NCI-H1694 (cell line): ENCODE results near the gene PEAR1.

Source experiments
- DNase-seq: peaks from one replicate; lab custom pipeline; 2025; lab: John Stamatoyannopoulos, UW

The PEAR1 gene

DNA sequence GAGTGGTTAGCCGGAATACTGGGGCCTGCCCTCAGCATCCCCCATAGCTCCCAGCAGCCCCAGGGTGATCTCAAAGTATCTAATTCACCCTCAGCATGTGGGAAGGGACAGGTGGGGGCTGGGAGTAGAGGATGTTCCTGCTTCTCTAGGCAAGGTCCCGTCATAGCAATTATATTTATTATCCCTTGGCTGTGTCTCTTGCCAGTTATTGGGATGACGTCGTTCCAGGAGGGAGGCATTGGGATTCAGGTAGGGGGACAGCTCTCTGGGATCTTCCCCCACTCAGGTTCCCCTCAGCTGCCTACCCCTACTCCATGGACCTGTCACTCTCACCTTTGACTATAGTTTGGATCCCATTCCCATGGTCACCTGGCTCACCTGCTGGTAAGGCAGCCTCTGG lies 11.9 kb upstream of the PEAR1 start:
- DNase-seq = no peak

DNA sequence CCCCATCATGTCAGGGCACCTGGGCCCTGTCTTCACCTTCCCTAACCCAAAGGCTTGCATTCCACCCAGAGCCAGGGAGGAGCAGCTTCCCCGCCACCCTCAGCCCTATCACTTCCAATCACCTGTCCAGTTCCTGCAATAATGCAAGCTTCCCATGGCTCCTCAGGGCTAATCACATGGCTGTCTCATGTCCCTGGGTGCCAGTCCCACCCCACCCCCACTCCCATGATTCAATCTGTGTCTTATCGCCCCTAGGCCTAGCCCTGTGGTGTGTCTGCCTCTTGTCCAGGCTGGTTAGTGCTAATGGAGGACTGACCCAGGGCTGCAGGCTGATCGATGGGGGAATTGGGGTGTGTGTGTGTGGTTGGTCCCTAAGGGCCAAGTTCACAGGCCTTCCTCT lies 11.0 kb upstream of the PEAR1 start:
- no peak for DNase-seq

DNA sequence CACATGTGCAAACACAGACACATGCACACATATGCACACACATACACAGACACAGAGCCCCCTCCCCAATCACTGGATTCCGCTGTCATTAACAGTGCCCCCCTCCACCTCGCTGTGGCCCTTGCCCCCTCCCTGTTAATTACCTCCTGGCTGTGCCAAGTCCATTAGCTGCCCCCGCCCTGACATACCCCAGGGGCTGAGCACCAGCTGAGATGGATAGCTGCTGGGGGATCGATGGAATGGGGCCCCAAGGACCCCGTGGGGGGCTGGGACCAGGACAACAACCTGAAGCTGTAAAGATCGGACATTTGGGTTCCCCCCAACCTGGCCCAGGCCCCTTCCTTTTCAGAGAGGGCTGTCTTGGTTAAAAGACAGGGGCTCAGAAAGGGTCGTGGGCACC lies 9.6 kb upstream of the PEAR1 start:
- no peak for DNase-seq

DNA sequence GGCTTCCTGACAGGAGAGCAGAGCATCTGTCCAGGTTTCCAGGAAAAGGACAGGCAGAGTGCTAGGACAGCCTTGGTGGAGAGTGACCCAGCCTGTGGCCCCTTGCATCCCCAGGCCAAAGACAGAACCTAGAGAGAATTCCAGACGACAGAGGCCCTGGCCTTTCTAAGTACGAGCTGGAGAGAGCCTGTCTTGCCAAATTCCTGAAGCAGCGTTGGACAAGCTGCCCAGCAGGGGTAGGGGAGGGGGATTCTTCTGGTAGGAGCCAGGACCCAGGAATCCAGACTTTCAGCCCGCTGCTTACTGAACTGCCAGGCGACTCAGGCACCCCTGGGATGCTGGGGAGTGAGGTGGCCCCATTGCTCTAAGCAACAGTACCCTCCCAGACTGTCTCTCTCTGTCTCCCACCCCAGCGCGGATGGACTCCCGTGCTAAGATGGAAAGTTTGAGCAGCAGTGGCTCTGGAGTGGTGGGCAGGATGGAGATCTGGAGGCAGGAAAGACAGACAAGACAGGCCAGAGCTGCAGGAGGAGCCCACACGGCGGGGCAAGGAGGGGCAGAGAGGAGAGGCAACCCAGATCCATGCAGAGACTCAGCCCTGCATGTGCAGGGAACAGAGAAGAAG lies 8.8 kb upstream of the PEAR1 start:
- no peak for DNase-seq

DNA sequence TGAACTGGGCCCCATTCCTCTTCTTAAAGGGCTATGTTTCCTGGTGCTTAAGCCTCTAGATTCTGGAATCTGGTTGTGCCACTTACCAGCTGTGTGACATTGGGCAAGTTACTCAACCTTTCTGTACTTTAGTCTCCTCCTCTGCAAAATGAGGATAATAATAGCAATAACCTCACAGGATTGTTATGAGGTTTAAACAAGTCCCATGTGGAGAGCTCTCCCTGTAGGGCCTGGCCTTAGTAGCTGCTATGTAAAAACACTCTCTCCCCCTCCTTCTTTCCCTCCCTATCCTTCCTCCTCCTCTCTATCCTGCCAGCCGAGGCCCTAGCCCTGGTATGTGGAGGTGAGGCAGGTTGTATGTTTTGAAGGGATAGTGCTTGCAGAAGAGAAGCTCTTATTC lies 8.2 kb upstream of the PEAR1 start:
- no peak for DNase-seq

DNA sequence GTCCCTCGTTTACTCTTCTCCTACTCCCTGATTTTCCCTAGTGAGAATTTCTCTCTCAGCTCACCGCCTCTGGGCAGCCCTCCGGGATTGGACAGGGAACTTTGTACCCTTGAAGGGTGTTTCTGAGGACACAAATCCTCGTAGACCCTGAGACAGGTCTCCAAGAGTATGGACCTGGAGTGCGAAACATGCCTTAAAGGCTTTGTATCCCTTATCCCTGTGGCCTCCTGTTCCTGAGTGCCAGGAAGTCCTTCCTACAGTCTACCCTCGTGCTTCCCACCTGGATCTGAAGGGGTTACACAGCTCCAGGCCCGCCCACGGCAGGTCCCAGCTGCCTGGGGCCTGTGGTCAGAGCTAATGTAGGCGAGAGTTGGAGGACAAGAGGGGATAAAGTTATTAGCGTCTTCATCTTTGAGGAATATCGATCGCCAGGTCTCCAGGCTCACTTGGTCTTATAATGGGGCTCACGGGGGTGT lies 7.6 kb upstream of the PEAR1 start:
- DNase-seq = no peak

DNA sequence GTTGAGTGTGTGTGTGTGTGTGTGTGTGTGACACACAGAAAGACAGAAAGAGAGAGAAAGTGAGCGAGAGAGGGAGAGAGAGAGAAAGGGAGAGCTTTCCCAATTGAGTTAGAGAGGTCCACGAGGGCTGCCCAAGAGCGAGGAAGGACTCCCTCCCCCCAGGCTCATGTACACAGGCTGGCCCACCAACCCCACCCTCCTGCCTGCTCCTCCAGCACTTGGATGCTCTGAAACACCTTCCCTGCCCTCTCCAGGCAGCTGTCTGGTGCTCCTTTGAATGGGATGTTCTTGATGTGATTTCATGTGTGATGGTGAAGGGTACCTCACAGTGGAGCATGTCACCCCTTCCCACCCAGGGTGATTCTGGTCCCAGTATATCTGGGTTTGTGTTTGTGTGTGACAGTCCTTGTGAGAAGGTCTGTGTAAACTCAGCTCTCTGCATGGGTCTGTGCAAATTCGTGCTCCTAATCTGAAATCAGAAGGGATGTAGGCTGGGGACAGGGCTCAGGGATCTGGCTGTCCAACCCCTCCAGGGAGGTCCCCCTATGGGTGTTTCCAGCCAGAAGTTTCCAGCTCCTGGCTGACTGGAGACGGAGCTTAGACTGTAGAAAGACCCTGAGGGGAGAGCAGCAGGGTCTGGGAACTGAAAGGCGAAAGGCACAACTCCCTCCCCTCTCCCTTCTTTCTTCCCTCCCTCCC lies 6.8 kb upstream of the PEAR1 start:
- no peak for DNase-seq

DNA sequence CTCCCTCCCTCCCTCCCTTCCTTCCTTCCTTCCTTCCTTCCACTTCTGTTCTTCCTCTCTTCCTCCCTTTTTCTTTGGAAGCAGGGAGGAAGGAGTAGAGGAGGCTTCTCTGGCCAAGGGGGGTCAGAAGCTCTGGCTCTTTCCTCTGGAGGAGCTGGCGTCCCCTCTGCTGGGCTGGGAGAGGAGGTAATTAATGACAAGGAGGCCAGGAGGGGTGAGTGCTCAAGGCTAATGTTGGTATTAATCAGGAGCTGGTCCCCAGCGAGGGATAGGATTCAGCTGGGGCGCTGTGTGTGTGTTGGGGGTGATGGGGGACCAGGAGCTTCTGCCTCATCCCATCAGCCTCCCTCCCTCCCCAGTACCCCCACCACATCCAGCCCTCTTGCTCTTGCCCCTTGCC lies 6.2 kb upstream of the PEAR1 start:
- DNase-seq = no peak

DNA sequence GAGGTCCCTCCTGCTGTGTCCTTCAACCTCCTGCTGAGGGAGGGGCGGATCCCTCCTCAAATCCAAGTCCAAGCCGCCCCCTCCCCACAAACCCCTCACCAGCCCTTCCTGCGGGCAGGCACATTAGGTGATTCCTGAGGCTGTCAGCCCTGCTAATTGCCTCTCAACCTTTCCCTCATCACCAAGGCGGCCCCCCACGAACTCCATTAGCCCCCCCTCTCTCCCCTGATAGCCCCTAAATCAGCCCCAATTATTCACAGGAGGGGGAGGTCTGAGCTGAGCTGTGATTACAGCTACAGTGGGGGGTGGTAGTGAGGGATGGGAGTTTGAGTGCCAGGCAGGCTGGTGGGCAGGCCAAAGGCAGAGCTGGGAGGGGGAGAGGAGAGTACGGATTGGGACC lies 5.8 kb upstream of the PEAR1 start:
- DNase-seq = no peak

DNA sequence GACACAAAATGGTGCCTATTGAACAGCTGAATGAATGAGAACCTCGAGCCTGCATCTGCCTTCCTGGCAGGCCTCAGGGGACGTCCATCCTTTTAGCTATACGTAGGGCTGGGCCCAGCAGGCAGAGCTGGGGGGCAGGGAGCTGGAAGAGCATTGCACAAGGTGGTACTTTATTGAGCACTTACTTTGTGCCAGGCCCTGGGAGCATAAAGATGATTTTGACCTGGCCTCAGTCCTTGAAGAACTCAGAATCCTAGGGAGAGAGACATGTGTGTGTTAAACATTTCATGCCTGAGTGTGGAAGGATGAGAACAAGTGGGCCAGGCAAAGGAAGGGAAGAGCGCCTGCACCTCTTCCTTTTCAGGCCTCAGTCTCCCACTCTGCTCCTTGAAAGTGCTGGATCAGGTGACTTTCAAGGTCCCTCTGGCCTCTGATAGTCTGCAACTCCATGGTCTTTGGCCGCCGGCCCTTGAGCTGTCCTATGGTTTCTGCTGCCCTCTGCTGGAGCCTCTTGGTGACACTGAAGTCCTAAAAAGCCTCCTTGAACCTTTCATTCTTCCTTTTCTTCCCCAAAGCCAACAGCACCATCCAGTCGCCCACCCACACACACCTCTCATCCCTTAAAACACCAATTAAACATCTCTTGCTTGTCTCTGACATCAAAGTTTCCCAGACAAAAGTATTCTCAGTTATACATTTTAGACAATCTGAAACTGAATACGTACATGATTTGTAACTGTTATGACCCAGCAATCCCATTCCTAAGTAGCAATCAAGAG lies 3.5 kb upstream of the PEAR1 start:
- DNase-seq = peak; percentile 67

DNA sequence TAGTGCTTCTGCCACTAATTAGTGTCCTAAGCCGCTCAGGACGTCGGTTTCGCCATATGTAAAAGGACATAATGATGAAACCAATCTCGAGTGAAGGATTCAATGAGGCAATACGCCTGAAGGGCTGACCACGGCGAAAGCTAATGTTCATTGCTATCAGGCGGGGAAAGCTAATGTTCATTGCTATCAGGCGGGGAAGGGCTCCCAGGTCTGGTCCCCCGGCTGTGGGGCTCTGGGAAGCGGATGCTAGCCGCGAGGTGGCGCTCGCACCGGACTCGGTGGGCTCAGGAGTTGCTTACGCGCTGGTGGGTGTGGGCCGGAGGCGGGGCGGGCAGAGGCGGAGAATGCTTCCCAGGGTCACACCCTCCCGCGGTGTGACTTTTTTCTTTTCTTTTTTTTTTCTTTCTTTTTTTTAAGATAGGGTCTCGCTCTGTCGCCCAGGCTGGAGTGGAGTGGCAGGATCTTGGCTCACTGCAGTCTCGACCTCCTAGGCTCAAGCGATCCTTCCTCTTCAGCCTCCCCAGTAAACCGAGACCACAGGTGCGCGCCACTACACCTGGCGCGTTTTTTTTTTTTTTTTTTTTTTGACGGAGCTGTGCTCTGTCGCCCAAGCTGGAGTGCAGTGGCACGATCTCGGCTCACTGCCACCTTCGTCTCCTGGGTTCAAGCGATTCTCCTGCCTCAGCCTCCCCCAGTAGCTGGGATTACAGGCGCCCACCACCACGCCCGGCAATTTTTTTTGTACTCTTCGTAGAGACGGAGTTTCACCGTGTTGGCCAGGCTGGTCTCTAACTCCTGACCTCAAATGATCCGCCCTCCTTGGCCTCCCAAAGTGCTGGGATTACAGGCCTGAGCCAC lies 1.1 kb upstream of the PEAR1 start:
- DNase-seq = peak; percentile 95

DNA sequence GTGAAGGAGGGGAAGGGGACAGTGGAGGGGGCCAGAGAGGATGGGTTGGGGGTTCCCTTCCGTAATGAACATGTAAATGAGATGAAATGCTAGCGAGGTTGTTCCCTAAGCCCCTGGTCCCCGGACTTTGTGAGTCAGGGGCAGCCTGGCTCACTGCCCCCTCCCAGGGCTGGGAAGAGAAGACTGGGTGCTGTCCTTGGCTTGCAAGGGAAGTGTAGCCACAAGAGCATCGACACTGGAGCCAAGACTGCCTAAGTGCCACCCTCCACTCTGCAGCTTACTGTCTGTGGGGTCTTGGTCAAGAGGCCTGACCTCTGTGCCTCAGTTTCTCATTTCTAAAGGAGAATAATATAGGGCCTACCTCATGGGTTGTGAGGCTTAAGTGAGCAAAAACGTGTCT lies 483 bp downstream of the PEAR1 start:
- DNase-seq = no peak

DNA sequence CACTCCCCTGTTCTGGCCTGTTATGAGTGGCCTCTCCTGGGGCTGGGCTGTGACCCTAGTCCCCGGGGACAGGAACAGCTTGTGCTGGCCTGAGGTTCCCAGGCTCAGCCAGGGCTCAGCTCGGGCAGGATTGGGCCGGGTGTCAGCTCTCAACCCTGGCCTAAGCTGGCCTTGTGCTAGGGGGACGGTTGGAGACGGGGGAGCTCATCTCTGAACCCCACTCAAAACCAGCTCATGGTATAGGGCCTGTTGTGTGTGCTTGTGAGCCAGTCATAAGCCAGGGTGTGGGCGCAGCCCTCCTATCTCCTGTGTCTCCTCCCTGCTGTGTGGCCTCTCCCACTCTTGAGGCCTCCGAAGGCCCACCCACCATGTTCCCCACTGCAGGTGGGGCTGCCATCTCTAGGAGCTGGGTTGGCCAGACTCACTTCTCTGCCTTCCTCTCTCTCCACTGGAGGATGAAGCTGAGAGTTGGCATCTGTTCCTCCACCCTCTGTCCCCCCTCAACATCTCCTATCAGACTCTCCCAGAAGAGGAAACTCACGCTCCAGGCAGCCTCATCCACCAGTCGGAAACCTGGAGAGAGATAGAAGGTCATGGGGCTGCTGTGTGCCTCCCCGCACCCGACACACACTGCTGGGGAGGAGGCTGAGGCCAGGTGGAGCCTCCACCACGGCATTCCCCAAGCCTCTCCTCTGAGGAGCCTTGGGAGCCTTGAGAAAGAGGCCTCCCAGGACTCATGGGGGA lies 1.4 kb downstream of the PEAR1 start:
- no peak for DNase-seq

DNA sequence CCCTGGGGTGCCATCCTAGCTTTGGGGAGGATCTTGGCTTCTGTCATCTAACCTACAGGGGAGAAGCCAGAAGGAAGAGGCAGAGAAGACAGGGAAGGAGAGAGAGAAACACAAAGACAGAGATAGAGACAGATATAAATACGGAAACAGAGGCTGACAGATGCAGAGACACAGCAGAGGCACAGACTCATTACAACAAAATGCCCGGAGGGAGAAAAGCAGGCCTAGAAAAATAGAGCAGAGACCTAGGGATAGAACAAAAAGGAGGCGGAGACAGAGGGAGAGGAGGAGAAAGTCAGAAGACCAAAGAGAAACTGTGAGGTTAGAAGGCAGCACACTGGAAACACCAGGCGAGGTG lies 1.9 kb downstream of the PEAR1 start:
- no peak for DNase-seq

DNA sequence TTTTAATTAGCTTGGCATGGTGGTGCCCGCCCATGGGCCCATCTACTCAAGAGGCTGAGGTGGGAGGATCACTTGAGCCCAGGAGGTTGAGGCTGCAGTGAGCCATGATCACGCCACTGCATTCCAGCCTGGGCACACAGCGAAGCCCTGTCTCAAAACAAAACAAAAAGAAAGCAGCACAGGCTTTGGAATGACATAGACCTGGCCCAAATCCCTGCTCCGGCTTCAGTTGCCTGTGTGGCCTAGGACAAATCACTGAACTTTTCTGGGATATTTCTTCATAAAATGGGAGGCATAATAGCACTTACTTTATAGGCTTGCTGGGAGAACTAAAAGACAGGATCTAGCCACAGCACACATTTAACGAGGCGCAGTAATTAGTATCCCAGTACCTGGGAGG lies 2.4 kb downstream of the PEAR1 start:
- no peak for DNase-seq

DNA sequence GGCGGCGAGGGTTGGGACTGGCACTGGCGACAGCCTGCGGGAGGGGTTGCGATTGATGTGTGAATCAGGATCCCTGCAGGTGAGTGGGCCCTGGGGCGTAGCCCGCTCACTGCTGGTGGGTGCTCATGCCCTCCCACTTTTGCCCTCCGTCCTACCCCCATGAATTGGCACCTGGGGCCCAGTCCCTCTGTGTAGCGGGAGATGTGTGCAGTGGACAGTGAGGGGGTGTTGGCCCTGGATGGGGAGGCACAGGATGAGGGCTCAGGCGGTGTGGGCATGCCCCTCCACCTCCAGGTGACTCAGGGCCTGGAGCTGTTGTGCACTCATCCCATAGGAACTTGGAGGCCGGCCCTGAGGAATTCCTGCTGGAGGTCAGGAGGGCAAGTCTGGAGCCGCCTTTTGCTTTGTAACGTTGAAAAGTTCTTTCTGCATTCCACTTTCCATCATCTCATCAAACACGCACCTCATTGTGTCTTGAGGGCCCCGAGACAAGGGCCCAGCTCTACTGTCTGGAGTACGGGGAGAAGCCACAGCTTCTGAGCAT lies 3.0 kb downstream of the PEAR1 start:
- no peak for DNase-seq

DNA sequence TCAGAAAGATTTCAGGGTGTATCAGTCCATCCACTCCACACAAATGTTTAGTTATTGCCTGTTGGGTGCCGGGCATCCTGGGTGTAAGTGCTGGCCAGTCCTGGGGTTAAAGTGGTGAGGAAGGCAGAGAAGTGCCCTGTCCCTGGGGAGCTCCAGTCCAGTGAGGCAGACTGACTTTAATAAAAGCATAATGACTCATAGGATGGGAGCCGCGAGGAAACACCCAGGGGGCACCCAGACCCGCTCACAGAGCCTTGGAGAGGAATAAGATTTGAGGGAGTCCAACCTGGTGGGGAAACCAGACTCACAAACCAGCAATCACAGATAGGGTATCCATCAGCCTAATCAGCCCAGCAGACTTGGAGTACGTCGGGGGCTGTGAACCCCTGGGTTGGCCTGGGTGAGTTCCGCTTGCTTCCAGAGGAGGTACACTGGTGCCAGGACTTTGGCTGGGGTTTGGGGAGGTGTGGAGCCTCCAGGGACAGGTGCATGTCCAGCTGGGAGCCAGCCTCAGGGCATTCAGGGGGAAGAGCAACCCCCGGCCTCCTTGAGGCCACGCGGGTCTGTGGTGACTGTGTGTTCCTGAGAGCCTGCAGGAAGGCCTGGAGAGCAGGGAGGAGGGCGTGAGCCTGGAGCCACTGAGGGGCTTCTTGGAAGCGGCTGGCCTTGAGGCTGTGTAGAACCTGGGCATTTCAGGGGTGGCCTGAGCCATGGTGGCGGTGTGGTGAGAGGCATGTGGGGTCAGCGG lies 3.7 kb downstream of the PEAR1 start:
- no peak for DNase-seq

DNA sequence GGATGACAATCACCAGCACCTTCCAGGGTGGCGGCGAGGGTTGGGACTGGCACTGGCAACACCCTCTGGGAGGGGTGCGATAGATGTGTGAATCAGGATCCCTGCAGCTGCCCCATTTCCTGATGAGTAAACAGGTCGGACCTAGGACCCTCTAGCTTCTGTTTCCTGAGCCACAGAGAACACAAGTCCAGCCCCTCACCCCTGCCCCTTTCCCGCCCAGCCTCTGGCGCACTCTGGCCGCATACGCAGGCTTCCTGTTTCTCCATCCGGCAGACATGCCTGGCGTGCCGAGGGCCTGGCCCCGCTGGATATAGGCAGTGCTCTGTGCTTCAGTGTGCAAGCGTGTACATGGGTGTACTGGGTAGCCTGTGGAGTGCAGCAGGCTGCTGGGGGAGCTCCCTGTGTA lies 4.6 kb downstream of the PEAR1 start:
- DNase-seq = no peak

DNA sequence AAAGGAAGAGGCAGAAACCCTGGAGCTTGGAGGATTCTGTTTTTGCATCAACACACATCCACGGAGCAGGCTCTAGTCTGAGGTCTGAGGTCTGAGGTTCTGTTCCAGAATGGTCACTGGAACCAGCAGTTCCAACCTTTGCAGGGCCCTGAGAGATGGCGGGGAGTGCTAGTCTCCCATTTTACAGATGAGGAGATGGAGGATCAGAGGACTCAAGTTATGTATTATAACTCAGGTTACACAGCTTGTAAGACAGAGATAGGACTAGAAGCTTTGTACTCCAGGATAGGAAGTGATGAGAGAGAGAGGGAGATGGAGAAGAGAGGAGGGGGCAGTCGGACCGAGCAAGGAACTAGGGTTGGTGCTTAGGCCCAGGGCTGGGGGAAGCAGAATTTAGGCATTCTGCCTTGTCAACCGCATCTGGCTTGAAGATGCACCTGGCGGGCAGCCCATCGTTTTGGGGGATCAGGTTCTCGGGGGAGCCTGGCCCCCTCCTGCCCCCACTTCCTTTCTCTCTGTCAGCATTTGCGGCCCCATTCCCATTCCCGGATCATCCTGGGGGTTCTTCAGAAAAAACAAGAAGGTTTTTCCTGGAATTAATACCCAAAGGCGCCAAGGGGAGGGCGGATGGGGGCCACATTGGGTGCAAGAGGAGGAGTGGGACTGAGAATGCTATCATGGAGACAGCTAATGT lies 5.6 kb downstream of the PEAR1 start:
- no peak for DNase-seq
